Mucosa of rectum (tissue), 2 donors: ENCODE measurements around the gene KDSR.

Experiments used
- H3K27ac ChIP-seq, 2 donors: one replicate each; pipeline ENCODE4 v1.7.0; 2013; ENCODE audit warnings: inconsistent platforms in 2 of 2, low read depth in 2 of 2, low read length in 2 of 2
- H3K27me3 ChIP-seq, 2 donors: one replicate each; pipeline ENCODE4 v1.7.0; 2013; ENCODE audit warnings: low read length in 2 of 2; ENCODE audit not compliant: control insufficient read depth in 2 of 2, insufficient read depth in 2 of 2
- H3K36me3 ChIP-seq, 2 donors: one replicate each; pipeline ENCODE4 v1.7.0; 2013; ENCODE audit warnings: low read length in 2 of 2; ENCODE audit not compliant: control insufficient read depth in 2 of 2, insufficient read depth in 2 of 2
- H3K4me1 ChIP-seq, 2 donors: one replicate each; pipeline ENCODE4 v1.7.0; 2013; ENCODE audit warnings: low read length in 2 of 2, mild to moderate bottlenecking in 1 of 2; ENCODE audit not compliant: control insufficient read depth in 2 of 2, insufficient read depth in 2 of 2
- H3K4me3 ChIP-seq, 2 donors: one replicate each; pipeline ENCODE4 v1.7.0; 2013; ENCODE audit warnings: low read length in 2 of 2
- H3K9ac ChIP-seq, 2 donors: one replicate each; pipeline ENCODE4 v1.7.0; 2013; ENCODE audit warnings: low read length in 2 of 2, low read depth in 1 of 2, mild to moderate bottlenecking in 1 of 2
- H3K9me3 ChIP-seq, 2 donors: one replicate each; pipeline ENCODE4 v1.7.0; 2013; ENCODE audit warnings: low read length in 2 of 2; ENCODE audit not compliant: control insufficient read depth in 2 of 2
- donor health status: healthy.
- donor health status: Normal muscosa, but diverticular disease.

The KDSR gene

GRCh38 chr18:63284827-63285733, 81.9 kb downstream of the KDSR start:
- Histone ChIP-seq H3K4me1 (peaks cover 3 to 8% of the 10 kb centered on the region in 2 donors), H3K9me3 (no peaks in the 10 kb centered on the region), H3K27ac (peak overlapping the region; percentile 34 to 69), H3K4me3 (no peak overlapping the region), H3K9ac (no peak overlapping the region), H3K36me3 (no peaks in the 10 kb centered on the region), H3K27me3 (no peaks in the 10 kb centered on the region)

- H3K4me1 ChIP-seq = peaks cover 0 to 3% of the 10 kb centered on the region in 2 donors
- H3K27ac ChIP-seq = peak overlapping the region in 1 of 2 donors; percentile 29
- H3K27me3 ChIP-seq = no peaks in the 10 kb centered on the region
- no peaks in the 10 kb centered on the region for H3K9me3 ChIP-seq
- H3K4me3 ChIP-seq = no peak overlapping the region
- H3K36me3 ChIP-seq = no peaks in the 10 kb centered on the region
- H3K9ac ChIP-seq = no peak overlapping the region
These were observed 82.7 kb downstream of the KDSR start for GRCh38 chr18:63284173-63284799.

GRCh38 chr18:63283305-63284094, 83.5 kb downstream of the KDSR start:
- Histone ChIP-seq H3K4me3 (no peak overlapping the region), H3K9me3 (no peaks in the 10 kb centered on the region), H3K27ac (peak overlapping the region in 1 of 2 donors; percentile 29), H3K9ac (no peak overlapping the region), H3K27me3 (no peaks in the 10 kb centered on the region), H3K36me3 (no peaks in the 10 kb centered on the region), H3K4me1 (peaks cover 0 to 3% of the 10 kb centered on the region in 2 donors)

- no peak overlapping the region for H3K4me3 ChIP-seq
- H3K27me3 ChIP-seq = no peaks in the 10 kb centered on the region
- H3K27ac ChIP-seq = no peak overlapping the region
- H3K9me3 ChIP-seq = no peaks in the 10 kb centered on the region
- H3K36me3 ChIP-seq = no peaks in the 10 kb centered on the region
- peaks cover 0 to 3% of the 10 kb centered on the region in 2 donors for H3K4me1 ChIP-seq
- no peak overlapping the region for H3K9ac ChIP-seq
These were observed 84.2 kb downstream of the KDSR start for GRCh38 chr18:63282793-63283192.
